ENCODE data around the gene ESYT2.

DNA sequence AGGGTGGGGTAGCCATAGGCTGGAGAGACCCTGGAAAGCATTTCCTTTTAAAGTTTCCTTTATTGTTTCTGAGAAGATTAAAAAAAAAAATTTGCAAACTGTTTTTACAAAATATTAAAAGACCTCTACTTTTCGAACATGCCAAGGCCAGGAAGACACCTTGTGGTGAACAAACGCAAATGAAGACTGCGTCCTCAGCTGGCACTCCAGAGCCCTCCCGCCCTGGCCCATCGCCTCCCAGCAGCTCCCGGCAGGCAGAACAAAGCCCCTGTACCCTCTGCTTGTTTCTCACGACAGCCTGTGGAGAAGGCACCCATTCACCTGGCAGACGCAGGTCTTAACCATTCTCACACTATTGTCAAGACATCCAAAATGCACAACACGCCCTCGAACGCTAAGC lies 56.4 kb downstream of the ESYT2 start:
- TF ChIP-seq GATA2 (IDR thresholded peaks at IDR 0.05; ENCODE audit: low read depth, low read length): no peak
- TF ChIP-seq GATA3 (IDR thresholded peaks at IDR 0.05; ENCODE audit: low read depth, low read length): no peak

Measured in SH-SY5Y (cell line).